ENCODE results near the gene ITGAL. TPM values are rescaled to one million over a fixed set of nuclear protein-coding genes. Genes with fewer than 3 reads are reported as not detected.
A peak's percentile ranks its signal among the peaks of the same experiment; 100 is the strongest.
"Not testable (repeated sequence)": the region's sequence is repeated elsewhere in the genome, so short reads cannot be mapped to it uniquely, and the experiment has no call there.

Gene ITGAL
- total RNA-seq, 1 experiment from 2014 or later: not detected

- Histone ChIP-seq H3K4me3 (ENCODE audit: low read depth, low read length, poor library complexity, severe bottlenecking) (peak overlapping the region; percentile 70), H3K27me3 (replicated peaks; ENCODE audit: insufficient read depth, low read depth, low read length, poor library complexity) (no peaks in the 10 kb centered on the region), H3K36me3 (ENCODE audit: insufficient read depth, low read length, poor library complexity, severe bottlenecking) (peaks cover 18% of the 10 kb centered on the region), H3K4me1 (ENCODE audit: insufficient read depth, low read length, poor library complexity, severe bottlenecking) (peaks cover 9% of the 10 kb centered on the region), H3K27ac (ENCODE audit: low read depth, low read length, poor library complexity, severe bottlenecking) (peak overlapping the region; percentile 93), H3K9me3 (ENCODE audit: low read depth, low read length, poor library complexity, severe bottlenecking) (no peaks in the 10 kb centered on the region)
- ChIA-PET CTCF (interaction anchor here (0.7 to 1.0 kb wide), 3 partner anchors 8 to 85 kb away, joined by 3 to 5 read pairs (median 3); partner anchors contain the start of gene ZNF688), POLR2A (ENCODE audit: low non-redundant PET) (interaction anchor here (0.6 kb wide), 1 partner anchor 9 kb away, joined by 4 read pairs; no protein-coding TSS in a partner anchor)
- intact Hi-C loops (cut with micrococcal nuclease; ENCODE audit: unreplicated experiment): loop anchor here (1.0 kb wide), 1 partner anchor 23 kb away; the partner anchor contains the start of gene ZNF764
- DNase-seq (ENCODE audit: low spot score): no peak
- BruUV-seq (replicated peaks): TSS peak; percentile 89
- no peak for TF ChIP-seq EZH2 (IDR thresholded peaks at IDR 0.05; ENCODE audit: borderline replicate concordance, low read depth, low read length, poor library complexity, severe bottlenecking)
- no peak for TF ChIP-seq CTCF (conservative IDR thresholded peaks at IDR 0.05; ENCODE audit: low read depth, low read length)
Measured at GRCh38 chr16:30535106-30535776, 62.7 kb downstream of the ITGAL start.

DNA sequence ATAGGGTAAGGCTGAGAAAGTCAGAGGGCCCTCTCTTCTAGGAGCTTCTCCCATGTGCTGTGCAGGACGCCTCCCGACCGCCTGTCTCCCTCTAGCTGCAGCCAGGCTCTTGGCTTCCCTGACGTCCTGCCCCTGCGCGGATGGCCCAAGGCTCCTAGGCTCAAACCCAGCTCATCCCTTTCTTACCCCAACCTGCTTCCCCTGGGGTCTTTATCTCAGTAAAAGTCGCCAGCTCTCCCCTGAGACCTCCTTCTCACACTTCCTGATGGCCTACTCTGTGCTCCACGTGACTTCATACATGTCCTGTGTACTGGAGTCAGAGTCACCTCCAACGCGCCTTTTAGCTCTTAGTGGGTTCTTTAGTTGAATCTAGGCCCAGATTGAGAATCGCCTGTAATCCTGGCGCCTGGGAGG is 63.2 kb downstream of the ITGAL start:
- H3K9me3 ChIP-seq (ENCODE audit: low read depth, low read length, poor library complexity, severe bottlenecking): no peaks in the 10 kb centered on the region
- peak overlapping the region; percentile 93 for H3K27ac ChIP-seq (ENCODE audit: low read depth, low read length, poor library complexity, severe bottlenecking)
- peak overlapping the region; percentile 70 for H3K4me3 ChIP-seq (ENCODE audit: low read depth, low read length, poor library complexity, severe bottlenecking)
- no peaks in the 10 kb centered on the region for H3K27me3 ChIP-seq (replicated peaks; ENCODE audit: insufficient read depth, low read depth, low read length, poor library complexity)
- H3K4me1 ChIP-seq (ENCODE audit: insufficient read depth, low read length, poor library complexity, severe bottlenecking): peaks cover 9% of the 10 kb centered on the region
- TF ChIP-seq CTCF (conservative IDR thresholded peaks at IDR 0.05; ENCODE audit: low read depth, low read length) (peak; percentile 59), EZH2 (IDR thresholded peaks at IDR 0.05; ENCODE audit: borderline replicate concordance, low read depth, low read length, poor library complexity, severe bottlenecking) (no peak)
- H3K36me3 ChIP-seq (ENCODE audit: insufficient read depth, low read length, poor library complexity, severe bottlenecking): peaks cover 16% of the 10 kb centered on the region
- DNase-seq (ENCODE audit: low spot score): peak; percentile 78
- POLR2A ChIA-PET (ENCODE audit: low non-redundant PET): no interaction called here
- no TSS peak for BruUV-seq (replicated peaks)
- intact Hi-C loops (cut with micrococcal nuclease; ENCODE audit: unreplicated experiment): loop anchor here (1.0 kb wide), 1 partner anchor 23 kb away; the partner anchor contains the start of gene ZNF764
- CTCF ChIA-PET: interaction anchor here (0.5 to 1.0 kb wide), 5 partner anchors 9 to 106 kb away, joined by 3 to 5 read pairs (median 3); partner anchors contain the start of genes DCTPP1 and ZNF688

GRCh38 chr16:30536391-30537024 is 64.0 kb downstream of the ITGAL start:
- H3K9me3 ChIP-seq (ENCODE audit: low read depth, low read length, poor library complexity, severe bottlenecking); H3K27me3 ChIP-seq (replicated peaks; ENCODE audit: insufficient read depth, low read depth, low read length, poor library complexity); intact Hi-C loops (cut with micrococcal nuclease; ENCODE audit: unreplicated experiment); H3K36me3 ChIP-seq (ENCODE audit: insufficient read depth, low read length, poor library complexity, severe bottlenecking); BruUV-seq (replicated peaks); DNase-seq (ENCODE audit: low spot score); POLR2A ChIA-PET (ENCODE audit: low non-redundant PET); H3K4me1 ChIP-seq (ENCODE audit: insufficient read depth, low read length, poor library complexity, severe bottlenecking): not testable (repeated sequence)
- CTCF ChIA-PET: interaction anchor here (0.9 to 1.0 kb wide), 2 partner anchors 35 to 107 kb away, joined by 3 to 4 read pairs; partner anchors contain the start of genes DCTPP1 and ZNF688
- Histone ChIP-seq H3K4me3 (ENCODE audit: low read depth, low read length, poor library complexity, severe bottlenecking) (peak overlapping the region; percentile 70), H3K27ac (ENCODE audit: low read depth, low read length, poor library complexity, severe bottlenecking) (peak overlapping the region; percentile 93)

Data from A673 (cell line).